ENCODE data around the gene MAGEF1.

- TF ChIP-seq POLR2AphosphoS5 (IDR thresholded peaks at IDR 0.05) (no peak), CTCF (IDR thresholded peaks at IDR 0.05) (no peak)
Observed at GRCh38 chr3:184672335-184672734, 39.5 kb downstream of the MAGEF1 start.

Measured in transverse colon (tissue), 4 donors.